Measurements from ENCODE around the gene SCFD2.
"Not testable (repeated sequence)": the region's sequence is repeated elsewhere in the genome, so short reads cannot be mapped to it uniquely, and the experiment has no call there.

SCFD2 gene

DNA sequence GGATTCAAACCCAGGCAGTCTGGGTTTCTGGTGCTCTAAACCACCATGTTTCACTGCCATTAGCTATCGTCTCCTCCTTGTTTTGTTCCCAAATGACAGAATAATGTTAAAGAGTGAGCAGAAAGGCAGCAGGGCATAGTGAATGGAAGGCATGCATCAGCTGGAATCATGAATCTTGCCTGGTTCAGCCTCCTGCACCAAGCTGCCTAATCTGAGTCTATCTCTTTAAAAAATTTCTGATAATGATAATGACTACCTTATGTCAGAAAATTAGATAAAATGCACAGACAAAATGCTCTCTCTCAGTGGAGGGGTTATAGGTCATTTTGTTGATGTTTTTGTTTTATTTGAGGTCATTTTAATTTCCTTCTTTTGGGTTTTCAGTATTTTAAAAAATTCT, 316.3 kb downstream of the SCFD2 start:
- no peak for DNase-seq (ENCODE audit: low spot score)

DNA sequence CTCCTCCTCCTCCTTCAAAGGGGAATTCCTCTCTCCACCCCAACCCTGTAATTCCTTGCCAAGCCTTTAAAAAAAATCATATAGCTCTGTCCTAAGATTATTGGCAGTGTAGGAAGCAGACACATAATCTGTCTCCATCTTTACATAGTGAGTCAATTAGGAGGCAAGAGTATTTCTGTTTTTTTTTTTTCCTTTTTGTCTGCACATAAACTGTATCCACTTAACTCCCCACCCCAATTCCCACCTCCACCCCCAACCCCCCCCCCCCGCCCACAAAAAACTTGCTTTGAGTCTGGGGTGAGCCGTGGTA, 321.3 kb downstream of the SCFD2 start:
- DNase-seq (ENCODE audit: low spot score) = no peak

DNA sequence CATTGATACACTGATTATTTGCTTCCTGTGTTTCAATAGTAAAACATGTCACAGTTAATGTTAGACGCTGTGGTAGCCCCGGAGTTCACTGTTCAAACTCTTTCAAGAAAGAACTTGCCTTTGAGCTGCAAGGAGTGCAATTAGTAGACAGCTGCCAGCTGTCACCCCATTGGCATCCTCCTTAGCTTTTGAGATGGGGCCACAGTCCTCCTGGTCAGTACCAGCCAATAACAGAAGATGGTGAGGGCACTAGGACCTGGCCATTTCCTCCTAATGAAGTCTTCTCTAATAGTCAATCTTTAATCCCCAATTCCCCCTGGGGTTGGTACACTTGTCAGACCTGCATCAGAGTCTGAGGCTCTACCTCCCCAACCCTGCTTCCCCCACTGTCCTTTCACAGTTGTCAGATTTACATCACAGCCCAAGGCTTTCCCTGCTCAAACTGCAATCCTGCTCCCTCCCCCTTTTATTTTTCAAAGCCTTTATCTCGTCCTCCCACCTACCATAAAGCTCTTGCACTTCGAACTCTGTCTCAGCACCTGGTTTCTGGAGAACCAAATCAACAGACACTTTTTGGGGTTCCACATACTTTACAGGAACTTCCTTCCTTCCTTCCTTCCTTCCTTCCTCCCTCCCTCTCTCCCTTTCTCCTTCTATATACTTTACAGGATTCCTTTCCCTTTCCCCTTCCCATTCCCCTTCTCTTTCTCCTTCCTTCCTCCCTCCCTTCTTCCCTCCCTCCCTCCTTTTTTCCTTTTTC, 321.8 kb downstream of the SCFD2 start:
- no peak for DNase-seq (ENCODE audit: low spot score)

DNA sequence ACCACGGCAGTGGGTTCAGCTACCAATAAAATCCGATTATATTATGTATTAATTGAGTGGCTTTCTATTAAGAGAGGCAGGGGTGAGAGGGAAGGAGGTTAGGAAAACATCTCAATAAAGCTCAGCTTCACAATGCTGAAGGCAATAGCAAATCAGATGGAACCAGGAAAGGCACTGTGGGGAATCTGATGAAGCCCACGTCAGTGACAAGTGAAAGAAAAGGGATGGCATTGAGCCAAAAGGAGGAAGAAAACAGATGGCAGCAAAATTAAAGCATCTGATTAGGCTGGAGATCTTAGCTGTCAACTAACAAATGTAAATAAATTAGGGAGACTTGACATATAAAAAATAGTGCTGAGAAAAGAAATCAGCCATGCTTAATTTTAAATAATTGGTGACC, 322.8 kb downstream of the SCFD2 start:
- DNase-seq (ENCODE audit: low spot score) = no peak

DNA sequence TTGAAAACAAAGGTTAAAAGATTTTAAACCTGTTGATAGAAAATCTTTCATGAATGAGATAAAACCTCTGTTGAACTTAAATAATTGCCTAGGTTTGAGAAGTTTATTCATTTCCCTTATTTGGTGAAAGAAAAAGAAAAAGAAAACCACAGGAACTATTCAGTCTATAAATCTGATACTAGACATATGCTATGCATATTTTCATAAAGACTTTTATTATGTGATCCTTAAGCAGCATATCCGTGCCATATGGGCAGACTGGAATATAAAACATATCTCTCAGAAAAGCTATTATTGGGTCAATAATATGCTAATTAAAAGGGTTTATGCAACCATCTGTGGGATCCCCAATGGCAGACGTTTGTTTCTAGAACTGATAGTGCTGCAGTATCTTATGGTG, 325.0 kb downstream of the SCFD2 start:
- no peak for DNase-seq (ENCODE audit: low spot score)

DNA sequence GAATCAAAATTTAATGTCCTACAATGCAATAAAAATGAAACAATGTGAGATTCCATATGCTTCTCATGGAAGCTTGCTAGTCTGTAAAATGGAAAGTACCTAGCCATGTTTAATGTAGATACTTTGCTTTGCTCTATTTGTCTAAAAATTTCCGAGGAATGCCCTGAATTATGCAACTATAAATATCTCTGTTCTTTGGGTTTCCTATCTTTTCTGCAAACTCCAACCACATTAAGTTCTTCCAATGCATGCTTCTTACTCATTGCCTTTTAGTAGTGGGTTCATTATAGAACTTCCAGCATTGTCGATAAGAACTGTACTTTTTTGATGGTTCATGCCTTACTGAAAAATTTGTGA, 325.4 kb downstream of the SCFD2 start:
- DNase-seq (ENCODE audit: low spot score) = no peak

DNA sequence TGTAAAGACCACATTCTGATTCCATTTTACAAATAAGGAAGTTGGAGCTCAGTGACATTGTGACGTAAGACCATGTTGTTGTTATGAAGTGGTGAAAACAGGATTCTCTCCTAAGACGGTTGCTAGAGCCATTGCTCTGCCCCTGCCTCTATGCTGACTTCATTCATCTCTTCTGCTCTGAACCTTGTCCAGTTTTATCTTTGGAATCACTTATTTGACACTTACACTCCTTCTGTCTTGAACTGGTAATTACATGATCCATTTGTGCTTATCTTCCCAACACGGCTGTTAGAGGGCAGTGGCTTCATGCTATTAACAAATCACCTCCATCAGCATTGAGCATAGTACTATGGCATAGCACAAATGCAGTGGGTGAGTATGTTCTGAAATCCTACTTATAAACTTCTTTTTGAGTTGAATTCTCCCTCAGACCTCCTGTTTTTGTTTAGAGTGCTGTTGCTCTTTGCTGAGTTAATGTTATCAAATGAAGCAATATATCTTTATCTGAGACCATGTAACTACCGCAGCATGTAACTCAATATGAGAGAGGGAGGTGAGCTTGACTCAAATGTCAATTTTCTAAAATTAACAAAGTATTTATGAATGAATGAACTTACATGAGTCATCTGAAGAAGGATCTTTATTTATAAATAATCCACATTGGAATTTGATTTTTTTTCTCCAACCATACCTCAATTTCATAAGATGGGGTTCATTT, 326.0 kb downstream of the SCFD2 start:
- no peak for DNase-seq (ENCODE audit: low spot score)

DNA sequence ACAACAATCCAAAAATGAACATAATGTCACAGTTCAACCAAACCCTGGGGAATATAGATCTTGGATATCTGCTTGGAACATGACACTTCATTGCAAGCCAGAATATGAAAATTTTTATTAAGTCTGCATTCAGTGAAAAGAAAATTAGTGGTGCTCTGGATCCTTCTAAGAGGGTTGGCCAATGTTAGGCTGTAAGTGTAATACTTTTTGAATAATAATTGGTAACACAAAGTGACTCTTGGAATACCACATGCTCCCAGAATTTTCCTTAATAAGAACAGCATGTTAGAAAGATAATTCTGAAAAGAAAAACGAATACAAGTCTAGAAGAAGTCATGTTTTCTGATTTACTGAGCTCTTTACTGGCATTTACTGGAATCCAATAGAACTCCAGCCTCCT, 328.0 kb downstream of the SCFD2 start:
- no peak for DNase-seq (ENCODE audit: low spot score)

DNA sequence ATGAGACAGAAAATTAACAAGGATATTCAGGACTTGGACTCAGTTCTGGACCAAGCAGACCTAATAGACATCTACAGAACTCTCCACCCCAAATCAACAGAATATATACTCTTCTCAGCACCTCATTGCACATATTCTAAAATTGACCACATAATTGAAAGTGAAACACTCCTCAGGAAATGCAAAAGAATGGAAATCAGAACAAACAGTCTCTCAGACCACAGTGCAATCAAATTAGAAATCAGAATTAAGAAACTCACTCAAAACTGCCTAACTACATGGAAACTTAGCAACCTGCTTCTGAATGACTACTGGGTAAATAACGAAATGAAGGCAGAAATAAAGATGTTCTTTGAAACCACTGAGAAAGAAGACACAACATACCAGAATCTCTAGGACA, 333.0 kb downstream of the SCFD2 start:
- DNase-seq (ENCODE audit: low spot score) = not testable (repeated sequence)

DNA sequence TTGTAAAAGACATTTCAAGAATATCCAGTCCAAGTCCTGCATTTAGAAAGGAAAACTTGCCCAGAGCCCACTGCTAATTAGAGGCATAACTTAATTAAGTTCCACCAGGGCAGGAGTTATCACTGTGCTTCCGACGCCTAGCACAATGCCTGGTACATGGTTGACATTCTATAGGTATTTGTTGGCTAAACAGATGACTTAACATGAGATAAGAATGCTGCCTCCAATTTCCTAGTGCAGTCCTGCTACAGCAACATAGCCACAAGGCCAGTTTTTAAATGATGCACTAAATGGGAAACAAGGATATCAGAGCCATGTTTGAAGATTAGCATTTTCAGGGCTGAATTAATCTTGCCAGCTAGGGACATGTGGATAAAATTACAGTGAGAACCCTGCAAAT, 339.6 kb downstream of the SCFD2 start:
- no peak for DNase-seq (ENCODE audit: low spot score)

DNA sequence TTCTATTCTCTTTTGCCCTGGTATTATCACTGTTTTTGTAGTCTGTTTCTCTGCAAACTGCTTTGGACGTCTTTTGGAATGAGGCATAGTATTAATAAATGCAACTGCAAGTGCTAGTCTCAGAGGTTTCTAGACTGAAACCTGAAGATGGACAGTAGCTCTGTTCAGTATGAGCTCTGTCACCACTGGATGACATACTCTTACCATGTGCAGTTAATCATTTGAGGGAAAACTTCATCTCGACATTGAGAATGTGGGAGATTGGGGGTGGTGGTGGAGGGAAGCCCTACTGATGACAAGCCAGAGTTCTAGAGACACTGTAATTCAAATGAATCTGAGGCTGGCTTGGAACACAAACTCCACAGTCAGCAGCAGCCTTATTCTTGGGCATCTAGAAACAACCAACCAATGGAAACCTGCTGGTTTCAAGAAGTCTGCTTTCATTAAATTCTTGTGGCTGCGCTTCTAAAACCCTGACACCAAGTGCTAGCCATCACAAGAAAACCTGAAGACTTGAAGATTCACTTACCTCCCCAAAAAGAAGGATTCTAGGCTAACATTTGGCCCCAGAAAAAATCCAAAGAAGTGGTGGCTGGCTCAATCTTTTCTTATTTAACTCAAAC, 342.1 kb downstream of the SCFD2 start:
- DNase-seq (ENCODE audit: low spot score) = no peak

DNA sequence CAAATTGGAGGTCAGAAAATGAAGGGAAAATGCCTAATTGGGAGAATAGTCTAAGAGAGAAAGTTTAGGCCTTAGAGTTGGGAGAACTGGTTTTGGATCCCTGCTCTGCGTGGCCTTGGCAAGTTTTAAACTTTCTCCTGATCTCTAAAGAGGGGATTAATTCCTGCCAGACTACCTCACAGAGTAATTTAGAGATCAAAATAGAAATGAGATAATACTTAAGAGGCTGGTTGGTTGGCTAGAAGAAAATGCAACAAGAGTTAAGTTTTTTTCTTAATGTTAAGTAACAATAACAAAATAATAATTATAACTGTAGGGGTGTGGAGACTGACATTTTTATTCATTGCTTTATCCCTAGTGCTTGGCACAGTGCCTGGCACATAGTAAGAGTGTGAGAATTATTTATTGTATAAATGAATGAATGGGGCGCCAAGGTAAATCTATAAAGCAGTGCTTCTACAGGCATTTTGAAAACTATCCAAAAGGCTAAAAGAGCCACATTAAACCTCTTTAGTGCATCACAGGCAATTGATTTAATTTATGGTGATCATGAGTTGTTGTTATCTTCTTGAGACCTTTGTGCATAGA, 343.3 kb downstream of the SCFD2 start:
- no peak for DNase-seq (ENCODE audit: low spot score)

DNA sequence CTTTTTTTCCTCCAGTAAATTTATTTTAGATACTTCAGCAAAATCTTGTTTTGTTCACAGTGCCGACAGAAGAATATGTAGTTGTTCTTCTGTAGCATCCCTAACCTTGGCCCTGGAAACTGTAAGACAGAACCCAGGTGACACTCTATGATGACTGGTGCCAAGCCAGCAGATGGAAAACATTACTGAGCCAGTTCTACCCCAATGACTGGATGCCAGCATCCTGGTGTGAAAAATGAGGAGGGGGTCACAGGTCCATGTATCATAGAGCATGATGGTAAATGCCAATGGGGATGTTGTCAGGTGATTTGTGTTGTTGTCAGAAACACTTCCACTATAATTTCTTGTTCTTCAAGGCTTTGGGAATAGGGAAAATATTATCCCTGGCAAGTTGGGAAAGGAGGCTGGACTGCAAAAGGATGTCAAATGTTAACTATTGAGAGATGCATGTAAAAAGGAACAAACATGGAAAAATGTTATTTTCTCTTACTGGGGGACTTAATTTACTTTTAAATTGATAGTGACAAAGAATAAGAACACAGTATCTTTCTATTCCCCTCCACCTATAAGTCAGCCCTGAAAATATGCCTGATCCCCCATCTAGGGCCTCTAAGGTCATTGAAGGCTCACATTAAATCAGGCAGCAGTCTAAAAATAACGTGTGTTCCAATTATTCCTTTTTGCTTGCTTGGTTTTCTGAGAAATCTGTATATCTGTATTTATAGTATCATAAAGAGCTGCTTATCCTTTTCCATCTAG, 343.9 kb downstream of the SCFD2 start:
- DNase-seq (ENCODE audit: low spot score) = no peak

DNA sequence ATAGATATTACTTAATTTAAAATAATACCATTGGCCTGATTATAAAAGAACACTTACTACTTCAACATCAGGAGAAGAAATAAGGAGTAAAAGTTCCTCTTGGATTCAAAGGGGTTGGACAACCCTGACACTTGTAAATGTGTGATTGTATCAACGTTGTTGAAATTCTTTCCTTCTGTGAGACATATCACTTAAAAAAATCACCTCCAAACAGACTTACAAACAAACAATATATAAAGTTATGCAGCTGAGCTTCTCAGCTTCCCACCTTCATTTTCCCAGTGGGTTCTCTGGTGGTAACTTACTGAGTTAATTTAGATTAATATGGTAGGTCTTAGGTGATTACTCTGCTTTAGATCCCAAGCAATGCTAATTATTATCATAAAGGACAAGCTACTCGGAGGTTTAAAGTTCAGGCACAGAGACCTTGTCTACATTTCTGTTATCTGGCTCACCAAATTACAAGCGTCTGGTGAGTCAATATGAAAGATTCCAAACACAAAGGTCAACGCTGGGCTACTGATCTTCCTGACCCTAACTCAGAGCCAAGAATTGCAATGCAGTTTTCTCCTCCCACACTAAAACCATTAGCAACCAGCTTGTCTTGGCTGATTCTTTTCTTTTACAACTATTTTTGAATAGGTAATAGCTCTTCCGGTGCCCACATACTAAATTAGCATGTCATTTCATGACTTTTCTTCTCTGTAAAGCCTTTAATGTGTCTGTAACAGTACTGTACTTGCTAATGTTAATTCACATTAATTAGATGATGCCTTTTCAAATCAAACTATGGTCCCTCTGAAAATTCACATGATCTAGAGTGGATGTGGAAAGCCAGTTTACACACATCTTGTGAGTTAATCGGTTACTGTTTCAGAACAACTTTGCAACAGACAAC, 346.1 kb downstream of the SCFD2 start:
- DNase-seq (ENCODE audit: low spot score) = peak; percentile 82

DNA sequence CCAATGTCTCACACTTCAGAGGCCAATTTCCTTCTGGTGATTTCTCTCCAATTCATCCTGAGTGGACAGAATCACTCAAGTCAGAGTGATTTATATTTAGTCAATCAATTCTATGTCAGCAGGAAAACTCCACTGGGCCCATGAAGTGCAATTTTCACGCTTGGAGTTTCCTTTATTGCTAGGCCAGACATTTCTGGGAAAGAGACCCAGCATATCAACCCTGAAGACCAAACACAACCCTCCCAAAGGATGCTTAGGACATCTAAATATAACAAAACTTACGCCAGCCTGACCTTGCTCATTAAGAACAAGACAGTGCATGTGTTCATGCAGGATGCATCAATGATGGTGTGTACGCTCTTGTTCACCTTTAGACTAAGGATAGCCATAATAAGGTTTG, 347.4 kb downstream of the SCFD2 start:
- no peak for DNase-seq (ENCODE audit: low spot score)

DNA sequence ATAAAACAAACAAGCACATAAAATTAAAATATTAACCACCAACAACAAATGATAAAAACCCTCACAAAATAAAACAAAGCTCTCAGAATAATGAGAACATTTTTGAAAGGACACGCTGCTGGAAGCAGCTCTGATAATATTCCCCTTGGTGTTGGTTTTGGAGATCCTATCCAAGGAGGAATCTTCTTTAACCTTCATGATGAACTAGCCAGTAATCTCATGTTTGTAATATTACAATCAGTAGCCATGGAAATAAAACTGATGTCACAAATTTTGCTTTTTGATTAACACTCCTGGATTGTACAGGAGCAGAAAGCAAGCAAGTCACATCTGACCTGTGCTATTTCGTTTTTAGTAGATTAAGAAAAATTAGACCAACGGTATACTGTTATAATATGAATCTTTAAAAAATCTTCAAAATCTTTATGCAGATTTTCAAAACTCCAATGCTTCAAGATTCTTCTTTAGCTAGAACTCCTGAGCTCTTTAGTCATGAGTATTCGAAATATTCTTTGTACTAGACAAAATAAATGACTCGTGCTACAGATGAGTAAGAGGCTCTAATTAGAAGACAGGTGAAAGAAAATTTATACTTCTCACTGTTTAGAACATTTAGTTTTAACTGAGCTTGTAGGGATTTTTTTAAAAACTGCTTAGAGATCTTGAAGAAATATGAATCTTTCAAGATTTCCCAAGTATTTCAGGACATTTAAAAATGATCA, 349.6 kb downstream of the SCFD2 start:
- DNase-seq (ENCODE audit: low spot score) = no peak

DNA sequence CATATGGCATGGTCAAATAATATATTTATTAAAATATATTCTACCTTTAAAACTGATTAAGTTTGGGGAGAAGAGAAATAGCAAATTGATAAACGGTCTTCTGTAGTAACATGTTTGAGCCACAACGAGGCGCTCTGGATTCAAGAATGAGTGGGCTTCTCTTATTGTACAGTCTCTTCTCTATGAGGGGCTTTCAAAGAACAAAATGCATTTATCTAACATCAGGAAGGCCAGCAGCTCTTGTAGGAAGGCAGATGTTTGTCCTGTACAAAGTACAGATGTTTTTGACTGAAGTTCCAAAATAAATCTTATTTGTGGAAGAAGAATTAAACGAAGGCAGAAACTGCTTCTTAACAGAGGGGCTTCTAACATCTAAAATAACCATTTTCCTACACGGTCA, 350.2 kb downstream of the SCFD2 start:
- DNase-seq (ENCODE audit: low spot score) = no peak

DNA sequence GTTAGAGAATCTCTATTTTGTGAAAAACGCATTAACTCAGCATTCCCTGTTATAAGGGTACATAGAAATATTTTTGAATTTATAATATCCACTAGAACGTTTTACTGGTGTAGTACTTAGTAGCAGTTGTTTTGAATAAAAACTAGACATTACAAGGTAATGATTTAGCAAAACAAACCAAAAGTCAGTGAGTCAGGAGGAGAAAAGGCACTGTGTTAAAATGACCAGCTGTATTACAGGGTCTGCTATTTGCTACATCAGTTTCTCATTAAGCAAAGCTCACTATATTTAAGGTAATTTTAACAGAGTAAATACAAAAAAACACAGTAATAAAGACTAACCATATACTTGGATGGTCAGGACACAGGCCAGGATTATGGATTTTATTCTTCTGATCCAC, 351.0 kb downstream of the SCFD2 start:
- DNase-seq (ENCODE audit: low spot score) = no peak

DNA sequence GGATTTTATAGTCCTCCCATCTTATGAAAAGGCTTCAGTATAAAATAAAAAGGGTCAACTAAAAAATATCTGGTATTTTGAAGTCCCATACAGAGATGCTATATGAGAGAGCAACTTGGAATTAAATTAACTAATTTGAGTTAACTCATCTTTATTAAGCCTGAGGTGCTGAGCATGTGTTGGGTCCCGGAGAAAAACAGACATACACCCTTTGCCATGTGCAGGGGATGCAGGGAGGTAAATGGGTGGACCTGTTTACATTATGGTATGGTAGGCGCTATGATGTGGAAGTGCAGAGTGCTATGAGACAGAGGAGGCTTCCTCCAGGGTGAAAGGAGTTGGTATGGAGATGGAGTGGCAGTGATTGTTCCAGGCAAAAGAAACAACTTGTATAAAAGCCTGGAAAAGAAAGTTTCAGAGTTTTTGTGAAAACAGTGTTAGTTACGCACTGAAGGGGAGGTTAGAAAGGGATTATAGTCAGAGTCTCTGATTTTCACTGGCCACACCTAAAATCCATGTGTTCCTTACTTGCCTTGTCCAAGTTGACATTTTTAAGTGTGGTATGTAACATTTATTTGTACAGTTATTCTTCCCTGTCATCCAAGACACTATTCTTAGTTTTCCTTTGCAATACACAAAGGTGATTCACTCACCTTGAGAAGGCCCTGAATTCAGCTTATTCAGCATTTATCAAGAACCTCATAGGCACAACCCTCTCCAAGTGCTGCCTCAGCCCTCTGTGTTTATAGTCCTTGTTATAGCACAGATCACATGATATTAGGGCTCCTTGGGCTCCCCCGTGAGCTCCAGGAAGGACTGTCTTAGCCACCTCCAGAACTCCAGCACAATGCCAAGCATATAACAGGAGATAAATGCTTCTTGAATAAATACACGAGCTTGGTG, 351.7 kb downstream of the SCFD2 start:
- no peak for DNase-seq (ENCODE audit: low spot score)

DNA sequence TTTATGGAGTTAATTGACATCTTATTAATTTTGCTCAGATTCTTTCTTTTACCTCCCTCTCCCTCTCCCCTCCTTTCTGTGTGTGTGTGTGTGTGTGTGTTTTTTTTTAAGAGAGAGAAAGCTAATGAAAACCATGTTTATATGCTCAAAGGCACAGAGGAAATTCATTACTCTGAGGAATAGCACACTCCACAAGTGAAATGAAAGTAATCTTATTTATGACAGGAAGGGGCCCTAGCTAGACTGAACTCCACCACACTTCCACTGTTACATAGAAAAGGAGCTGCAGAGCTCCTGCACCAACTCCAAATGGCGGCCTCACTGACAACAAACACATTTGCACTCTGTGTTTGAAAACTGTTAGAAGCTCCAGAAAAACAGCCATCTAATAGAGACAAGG, 353.1 kb downstream of the SCFD2 start:
- DNase-seq (ENCODE audit: low spot score) = no peak

All from AG08395 (cell line).